Suprapubic skin (tissue), 4 donors: Measurements from ENCODE around the gene SEMA5A. TPM values are rescaled to one million over a fixed set of nuclear protein-coding genes. Genes with fewer than 3 reads are reported as not detected.

Experiments used
- DNase-seq, 2 donors: peaks; one replicate each; pipeline ENCODE4 v3.0.0-alpha.2; 2019; ENCODE audit warnings: low spot score in 2 of 2
- H3K27ac ChIP-seq: fragments of 200-600 bp; sonication (generic); one replicate; pipeline ENCODE4 v1.5.1; 2019
- H3K27me3 ChIP-seq: fragments of 200-600 bp; sonication (generic); one replicate; pipeline ENCODE4 v1.5.1; 2019
- H3K36me3 ChIP-seq: fragments of 200-600 bp; sonication (generic); one replicate; pipeline ENCODE4 v1.5.1; 2019
- H3K4me1 ChIP-seq: fragments of 200-600 bp; sonication (generic); one replicate; pipeline ENCODE4 v1.5.1; 2019
- H3K4me3 ChIP-seq: fragments of 200-600 bp; sonication (generic); one replicate; pipeline ENCODE4 v1.5.1; 2019; ENCODE audit warnings: mild to moderate bottlenecking
- H3K9me3 ChIP-seq: fragments of 200-600 bp; sonication (generic); one replicate; pipeline ENCODE4 v1.5.1; 2019
- EP300 ChIP-seq: sonication (generic); formaldehyde crosslinking; IDR thresholded peaks from one replicate; pipeline ENCODE4 v1.6.1; 2017; ENCODE audit warnings: antibody characterized with exemption
- POLR2A ChIP-seq, 2 donors: fragments of 450-650 bp; IDR thresholded peaks; one replicate each; pipeline ENCODE4 v1.6.1; 2017; ENCODE audit warnings: antibody characterized with exemption in 2 of 2, mild to moderate bottlenecking in 2 of 2, moderate library complexity in 2 of 2
- POLR2AphosphoS5 ChIP-seq, 3 donors: sonication (generic); formaldehyde crosslinking; IDR thresholded peaks; one replicate each; pipeline ENCODE4 v1.6.1; 2017; ENCODE audit warnings: antibody characterized with exemption in 3 of 3
- WGBS: methylation state at CpG from one replicate; pipeline ENCODE4 v1.1.5; 2018; 5-methylcytosine and 5-hydroxymethylcytosine counted together
- total RNA-seq, 4 donors: library from RNA; depleted of rRNA; stranded (reverse); fragments of >200 nt; gene quantifications; one replicate each; pipeline ENCODE4 v1.1.0, GENCODE V29; 2016
- TF ChIP-seq, protein P1 (sequence below), 2 donors: fragments of 200-600 bp in 1 of 2; fragments of 450-650 bp in 1 of 2; sonication (generic) in 1 of 2; IDR thresholded peaks; one replicate each; pipeline ENCODE4 v1.5.1; 2016 to 2019; ENCODE audit warnings: antibody characterized with exemption in 2 of 2, mild to moderate bottlenecking in 1 of 2, moderate library complexity in 1 of 2

The SEMA5A gene
- total RNA-seq, 4 donors from 2014 or later, result 14.5 to 31.7 (median 23.4) TPM

GRCh38 chr5:9365512-9365911, 180.4 kb downstream of the SEMA5A start:
- TF ChIP-seq POLR2AphosphoS5 (IDR thresholded peaks at IDR 0.05) (no peak), EP300 (no peak), POLR2A (IDR thresholded peaks at IDR 0.05) (no peak)
- TF ChIP-seq, protein P1, sequence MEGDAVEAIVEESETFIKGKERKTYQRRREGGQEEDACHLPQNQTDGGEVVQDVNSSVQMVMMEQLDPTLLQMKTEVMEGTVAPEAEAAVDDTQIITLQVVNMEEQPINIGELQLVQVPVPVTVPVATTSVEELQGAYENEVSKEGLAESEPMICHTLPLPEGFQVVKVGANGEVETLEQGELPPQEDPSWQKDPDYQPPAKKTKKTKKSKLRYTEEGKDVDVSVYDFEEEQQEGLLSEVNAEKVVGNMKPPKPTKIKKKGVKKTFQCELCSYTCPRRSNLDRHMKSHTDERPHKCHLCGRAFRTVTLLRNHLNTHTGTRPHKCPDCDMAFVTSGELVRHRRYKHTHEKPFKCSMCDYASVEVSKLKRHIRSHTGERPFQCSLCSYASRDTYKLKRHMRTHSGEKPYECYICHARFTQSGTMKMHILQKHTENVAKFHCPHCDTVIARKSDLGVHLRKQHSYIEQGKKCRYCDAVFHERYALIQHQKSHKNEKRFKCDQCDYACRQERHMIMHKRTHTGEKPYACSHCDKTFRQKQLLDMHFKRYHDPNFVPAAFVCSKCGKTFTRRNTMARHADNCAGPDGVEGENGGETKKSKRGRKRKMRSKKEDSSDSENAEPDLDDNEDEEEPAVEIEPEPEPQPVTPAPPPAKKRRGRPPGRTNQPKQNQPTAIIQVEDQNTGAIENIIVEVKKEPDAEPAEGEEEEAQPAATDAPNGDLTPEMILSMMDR (IDR thresholded peaks at IDR 0.05), result no peak
- no peak overlapping the region for H3K27ac ChIP-seq
- no peaks in the 10 kb centered on the region for H3K27me3 ChIP-seq
- DNase-seq, result no peak
- WGBS, result 25% methylated on average over 1 of the region's 1 CpG
- H3K4me1 ChIP-seq, result no peaks in the 10 kb centered on the region
- no peak overlapping the region for H3K4me3 ChIP-seq
- H3K9me3 ChIP-seq, result no peaks in the 10 kb centered on the region
- no peaks in the 10 kb centered on the region for H3K36me3 ChIP-seq

DNA sequence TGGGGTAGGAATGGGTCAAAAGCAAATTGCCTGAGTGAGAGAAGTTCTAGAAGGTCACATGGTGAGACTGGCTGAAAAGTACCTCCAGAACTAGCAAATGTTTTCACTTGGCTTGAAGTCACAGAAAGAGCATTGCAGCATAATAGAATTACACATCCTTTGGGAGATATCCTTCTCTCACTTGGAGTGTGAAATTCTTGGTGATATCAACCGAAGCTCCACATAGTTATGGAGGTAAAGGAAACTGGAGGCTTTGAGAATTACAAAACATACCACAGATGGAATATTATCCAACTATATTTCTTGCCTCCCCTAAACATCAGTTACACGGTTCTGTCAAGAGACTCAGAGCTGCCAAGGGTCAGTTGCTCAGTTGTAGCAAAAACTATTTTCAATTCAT, 182.4 kb downstream of the SEMA5A start:
- Histone ChIP-seq H3K27ac (no peak overlapping the region), H3K4me3 (no peak overlapping the region), H3K36me3 (no peaks in the 10 kb centered on the region), H3K4me1 (no peaks in the 10 kb centered on the region), H3K9me3 (no peaks in the 10 kb centered on the region), H3K27me3 (no peaks in the 10 kb centered on the region)
- no peak for DNase-seq
- 62% methylated on average over 2 of the region's 2 CpGs for WGBS
- TF ChIP-seq, protein P1 (IDR thresholded peaks at IDR 0.05), result no peak
- TF ChIP-seq POLR2A (IDR thresholded peaks at IDR 0.05), result no peak
- no peak for TF ChIP-seq EP300
- TF ChIP-seq POLR2AphosphoS5 (IDR thresholded peaks at IDR 0.05), result no peak

DNA sequence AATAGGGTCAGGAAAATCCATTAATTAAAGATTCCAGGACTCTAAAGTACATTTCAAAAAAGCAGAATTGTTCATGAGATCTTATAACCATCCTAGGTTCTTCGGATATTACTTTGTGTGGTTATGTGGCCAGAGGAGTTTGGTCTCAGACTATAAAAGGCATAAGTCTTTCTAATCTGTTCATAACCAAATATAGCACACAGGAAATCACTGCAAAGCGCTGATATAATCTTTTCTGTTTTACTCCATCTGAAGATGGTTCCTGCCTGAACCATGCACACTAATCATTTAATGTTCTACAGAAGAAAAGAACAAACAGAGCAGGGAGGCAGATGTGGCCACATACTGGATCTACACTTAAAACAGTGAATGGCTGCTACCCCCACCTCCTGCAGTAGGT, 182.8 kb downstream of the SEMA5A start:
- no peak overlapping the region for H3K27ac ChIP-seq
- 25% methylated on average over 2 of the region's 2 CpGs for WGBS
- no peaks in the 10 kb centered on the region for H3K36me3 ChIP-seq
- no peaks in the 10 kb centered on the region for H3K9me3 ChIP-seq
- no peaks in the 10 kb centered on the region for H3K27me3 ChIP-seq
- H3K4me3 ChIP-seq, result no peak overlapping the region
- TF ChIP-seq EP300 (no peak), POLR2AphosphoS5 (IDR thresholded peaks at IDR 0.05) (no peak), POLR2A (IDR thresholded peaks at IDR 0.05) (no peak)
- TF ChIP-seq, protein P1 (IDR thresholded peaks at IDR 0.05), result no peak
- no peaks in the 10 kb centered on the region for H3K4me1 ChIP-seq
- DNase-seq, result no peak

GRCh38 chr5:9362600-9362999, 183.3 kb downstream of the SEMA5A start:
- no peak for DNase-seq
- WGBS, result 70% methylated on average over 3 of the region's 3 CpGs
- TF ChIP-seq POLR2A (IDR thresholded peaks at IDR 0.05), result no peak
- TF ChIP-seq, protein P1 (IDR thresholded peaks at IDR 0.05), result no peak
- no peak for TF ChIP-seq EP300
- no peak for TF ChIP-seq POLR2AphosphoS5 (IDR thresholded peaks at IDR 0.05)

GRCh38 chr5:9361835-9362234, 184.0 kb downstream of the SEMA5A start:
- no peaks in the 10 kb centered on the region for H3K9me3 ChIP-seq
- H3K27ac ChIP-seq, result no peak overlapping the region
- no peak for DNase-seq
- no peaks in the 10 kb centered on the region for H3K27me3 ChIP-seq
- no peaks in the 10 kb centered on the region for H3K36me3 ChIP-seq
- no peak overlapping the region for H3K4me3 ChIP-seq
- WGBS, result 59% methylated on average over 8 of the region's 8 CpGs
- TF ChIP-seq, protein P1 (IDR thresholded peaks at IDR 0.05), result peak; percentile 27 to 49
- no peak for TF ChIP-seq POLR2AphosphoS5 (IDR thresholded peaks at IDR 0.05)
- no peaks in the 10 kb centered on the region for H3K4me1 ChIP-seq

More at GRCh38 chr5:9362600-9362999, 183.3 kb downstream of the SEMA5A start:
- Histone ChIP-seq H3K27ac (no peak overlapping the region), H3K4me1 (no peaks in the 10 kb centered on the region), H3K9me3 (no peaks in the 10 kb centered on the region), H3K36me3 (no peaks in the 10 kb centered on the region), H3K4me3 (no peak overlapping the region), H3K27me3 (no peaks in the 10 kb centered on the region)
